ENCODE measurements around the gene NDST4. TPM values are rescaled to one million over a fixed set of nuclear protein-coding genes. Genes with fewer than 3 reads are reported as not detected.

Gene NDST4
- total RNA-seq, 1 experiment from 2014 or later, result not detected

- no peak overlapping the region for H3K4me3 Mint-ChIP-seq
- Histone ChIP-seq H3K4ac (ENCODE audit: low read depth, low read length) (no peak overlapping the region), H3K23ac (ENCODE audit: insufficient read length, low read depth, low read length) (no peak overlapping the region), H2BK12ac (ENCODE audit: insufficient read length, low read depth, low read length) (no peak overlapping the region), H3K4me1 (ENCODE audit: insufficient read depth, low read length) (no peaks in the 10 kb centered on the region), H3K9me3 (ENCODE audit: control insufficient read depth, low read depth, low read length) (no peaks in the 10 kb centered on the region), H4K5ac (ENCODE audit: insufficient read length, low read depth, low read length) (no peak overlapping the region), H2BK120ac (ENCODE audit: low read depth, low read length, poor library complexity, severe bottlenecking) (no peak overlapping the region), H2BK5ac (ENCODE audit: insufficient read length, low read length) (no peak overlapping the region), H4K91ac (ENCODE audit: insufficient read length, low read depth, low read length) (no peak overlapping the region), H3K79me2 (ENCODE audit: insufficient read depth, low read length) (no peaks in the 10 kb centered on the region), H3K27me3 (ENCODE audit: insufficient read depth, low read length) (no peaks in the 10 kb centered on the region), H2AK5ac (ENCODE audit: insufficient read length, low read length) (no peak overlapping the region), H2BK20ac (ENCODE audit: low read depth, low read length, poor library complexity, severe bottlenecking) (no peak overlapping the region), H4K20me1 (ENCODE audit: control insufficient read depth, insufficient read depth, insufficient read length) (no peaks in the 10 kb centered on the region), H3K79me1 (ENCODE audit: insufficient read depth, low read depth, low read length, poor library complexity, severe bottlenecking) (no peaks in the 10 kb centered on the region), H3K27ac (ENCODE audit: insufficient read length, low read depth, low read length) (no peak overlapping the region), H3K23me2 (ENCODE audit: insufficient read length, low read depth, low read length, poor library complexity, severe bottlenecking) (no peaks in the 10 kb centered on the region), H3K18ac (ENCODE audit: insufficient read length, low read depth, low read length) (no peak overlapping the region), H3K14ac (ENCODE audit: insufficient read depth, low read length) (no peak overlapping the region), H3K56ac (ENCODE audit: insufficient read length, low read depth, low read length) (no peak overlapping the region), H2BK15ac (ENCODE audit: low read depth, low read length) (no peak overlapping the region), H3K9ac (ENCODE audit: extremely low read depth, insufficient read length, low read length) (no peak overlapping the region), H3T11ph (ENCODE audit: low read length) (no peak overlapping the region), H4K8ac (replicated peaks; ENCODE audit: insufficient read length, low read depth, low read length) (no peak overlapping the region), H3K4me2 (ENCODE audit: insufficient read depth, insufficient read length, low read length) (no peak overlapping the region), H2AFZ (ENCODE audit: low read length) (no peak overlapping the region)
- H3K9me3 Mint-ChIP-seq, result no peaks in the 10 kb centered on the region
- H3K4me1 Mint-ChIP-seq, result no peaks in the 10 kb centered on the region
- no peak for DNase-seq
- no peak overlapping the region for H3K27ac Mint-ChIP-seq
- no peaks in the 10 kb centered on the region for H3K36me3 Mint-ChIP-seq (ENCODE audit: insufficient read depth in 1 of 3, low read depth in 3 of 3)
- H3K27me3 Mint-ChIP-seq (ENCODE audit: low read depth), result no peaks in the 10 kb centered on the region
- no peak for TF ChIP-seq CTCF (conservative IDR thresholded peaks at IDR 0.05)
- no CpG with 5 or more reads among the region's 1 CpG for WGBS (ENCODE audit: extremely low coverage, insufficient read length, low lambda C conversion rate)
Observed at GRCh38 chr4:114999880-115000279, 113.5 kb downstream of the NDST4 start.

Data from H9 (cell line).